ENCODE measurements around the gene WDR86.

DNA sequence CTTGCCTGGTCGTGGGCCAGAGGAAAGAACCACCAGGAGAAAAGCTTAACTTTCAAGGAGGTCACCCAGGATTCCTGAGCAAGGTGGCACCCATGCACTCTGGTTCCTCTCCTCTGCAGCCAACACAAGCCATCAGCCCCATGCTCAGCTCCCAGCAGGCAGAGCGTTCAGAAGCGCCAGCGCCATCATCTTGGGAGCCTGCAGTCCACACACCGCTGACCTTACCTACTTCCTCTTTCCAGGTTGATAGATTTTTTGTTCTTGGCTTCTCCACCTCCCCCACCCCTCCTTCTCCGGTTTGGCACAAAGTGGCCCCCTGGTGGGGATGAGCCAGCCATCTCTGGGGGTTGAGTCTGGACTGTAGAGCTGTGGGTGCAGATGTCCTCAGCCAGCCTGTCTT lies 1.7 kb upstream of the WDR86 start:
- TF ChIP-seq POLR2AphosphoS5 (IDR thresholded peaks at IDR 0.05; ENCODE audit: low read depth, low read length) (no peak), TAF1 (IDR thresholded peaks at IDR 0.05; ENCODE audit: low read depth, low read length) (no peak), POLR2A (IDR thresholded peaks at IDR 0.05; ENCODE audit: low read depth, low read length) (no peak), SPI1 (IDR thresholded peaks at IDR 0.05; ENCODE audit: low read depth, low read length) (peak; percentile 59; the same call in 1 of the 2 replicates), POU2F2 (IDR thresholded peaks at IDR 0.05; ENCODE audit: low read depth, low read length) (no peak), PAX5 (IDR thresholded peaks at IDR 0.05; ENCODE audit: insufficient read depth, low read length, severe bottlenecking) (no peak)
